ENCODE measurements around the gene CGB3.
"Not testable (repeated sequence)": the region's sequence is repeated elsewhere in the genome, so short reads cannot be mapped to it uniquely, and the experiment has no call there.

CGB3 gene

DNA sequence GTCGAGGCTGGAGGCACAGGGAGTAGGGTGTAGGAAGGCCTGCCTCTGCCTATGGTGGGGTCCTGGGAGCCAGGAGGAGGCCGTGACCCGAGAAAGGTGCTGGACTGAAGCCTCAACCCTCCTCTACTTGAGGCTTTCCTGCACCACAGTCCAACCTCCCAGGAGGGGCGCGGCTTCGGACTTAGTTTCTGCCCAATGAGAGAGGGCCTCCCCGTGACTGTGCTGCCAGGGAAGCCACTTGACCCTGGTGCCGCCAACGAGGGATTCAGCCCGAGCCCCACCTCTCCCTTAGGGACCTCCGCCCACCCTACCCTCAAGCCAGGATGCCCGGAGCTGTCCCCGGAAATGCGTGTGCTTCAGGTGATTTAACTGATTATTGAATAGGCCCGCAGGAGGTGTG is at the start of gene CGB3:
CGB3 (minus strand) TSS at position 101 of the 400 bp plus-strand sequence. CDS start 362 bp downstream, outside the sequence.
- in situ Hi-C loops (cut with MboI; ENCODE audit: low sequenced_read_pairs) = not testable (repeated sequence)

DNA sequence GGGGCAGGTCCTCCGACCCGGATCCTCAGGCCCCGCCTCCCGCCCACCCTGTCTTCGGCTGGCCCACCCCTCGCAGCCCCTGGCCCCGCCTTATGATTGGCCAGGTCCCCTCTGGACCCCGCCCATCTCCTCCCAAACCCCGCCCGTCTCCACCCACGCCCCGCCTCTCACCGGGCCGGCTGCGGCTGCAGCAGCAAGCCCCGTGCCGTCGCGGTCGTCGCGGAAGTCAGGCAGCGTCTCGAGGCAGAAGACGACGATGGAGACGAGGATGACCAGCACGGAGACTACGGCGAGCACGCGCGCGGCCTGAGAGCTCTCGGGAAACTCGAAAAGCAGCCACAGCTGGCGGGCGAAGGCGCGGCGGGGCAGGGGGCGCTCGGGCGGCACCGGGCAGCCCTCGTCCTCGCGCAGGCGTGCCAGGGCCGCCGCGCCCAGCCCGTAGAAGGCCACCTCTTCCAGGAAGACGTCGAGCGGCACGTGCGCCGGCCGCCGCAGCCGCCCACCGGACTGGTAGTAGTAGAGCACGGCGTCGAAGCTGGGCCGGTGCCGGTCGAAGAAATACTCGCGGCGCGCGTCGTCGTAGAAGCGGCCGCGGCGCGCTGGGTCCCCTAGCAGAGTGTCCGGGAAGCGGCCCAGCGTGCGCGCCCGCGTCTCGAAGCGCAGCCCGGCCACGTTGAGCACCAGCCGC is 47.9 kb upstream of the CGB3 start:
- in situ Hi-C loops (cut with MboI; ENCODE audit: low sequenced_read_pairs) = no loop called here

DNA sequence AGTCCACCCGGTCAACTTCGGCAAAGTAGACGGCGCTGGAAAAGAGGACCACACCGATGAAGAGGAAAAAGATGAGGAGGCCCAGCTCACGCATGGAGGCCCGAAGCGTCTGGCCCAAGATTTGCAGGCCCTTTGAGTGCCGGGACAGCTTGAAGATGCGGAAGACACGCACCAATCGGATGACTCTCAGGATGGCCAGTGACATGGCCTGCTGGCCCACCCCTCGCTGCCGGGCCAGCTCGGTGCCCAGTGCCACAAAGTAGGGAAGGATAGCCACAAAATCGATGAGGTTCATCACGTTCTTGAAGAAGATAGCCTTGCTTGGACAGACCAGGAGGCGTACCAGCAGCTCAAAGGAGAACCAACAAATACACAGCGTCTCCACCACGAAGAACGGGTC is 46.3 kb upstream of the CGB3 start:
- in situ Hi-C loops (cut with MboI; ENCODE audit: low sequenced_read_pairs) = no loop called here

DNA sequence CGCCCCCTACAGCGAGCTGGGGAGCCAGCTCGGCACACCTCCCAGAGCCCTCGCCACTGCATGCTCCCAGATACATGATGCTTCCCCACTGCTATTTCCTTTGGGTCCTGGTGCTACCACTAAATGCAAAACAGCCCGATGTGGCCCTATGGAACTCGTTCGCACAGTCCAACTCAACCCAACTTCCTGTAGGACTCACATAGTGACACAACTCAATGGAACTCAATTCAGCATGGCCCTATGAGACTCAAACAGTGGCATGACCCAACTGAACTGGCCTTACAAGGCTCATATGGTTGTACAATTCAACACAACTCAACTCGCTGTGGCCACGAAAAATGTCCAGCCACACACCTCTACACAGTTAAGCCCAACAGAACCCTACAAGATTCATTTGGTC is 44.9 kb upstream of the CGB3 start:
- in situ Hi-C loops (cut with MboI; ENCODE audit: low sequenced_read_pairs) = no loop called here

DNA sequence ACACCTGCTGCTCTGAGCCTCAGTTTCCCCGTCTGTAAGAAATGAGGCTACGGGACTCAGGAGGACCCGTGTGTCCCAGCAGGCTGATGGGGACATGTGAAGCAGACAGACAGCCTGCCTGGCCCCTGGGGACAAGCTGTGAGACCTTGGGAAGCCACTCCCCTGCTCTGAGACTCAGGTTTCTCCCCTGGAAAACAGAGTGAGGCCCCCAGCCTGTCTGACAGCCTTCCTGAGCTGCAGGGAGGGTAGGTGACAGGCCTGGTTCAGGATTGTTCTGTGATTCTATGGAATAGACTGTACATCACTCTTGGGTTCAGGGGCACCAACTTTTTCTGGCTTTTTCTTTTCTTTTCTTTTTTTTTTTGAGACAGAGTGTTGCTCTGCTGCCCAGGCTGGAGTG is 43.4 kb upstream of the CGB3 start:
- in situ Hi-C loops (cut with MboI; ENCODE audit: low sequenced_read_pairs) = no loop called here

DNA sequence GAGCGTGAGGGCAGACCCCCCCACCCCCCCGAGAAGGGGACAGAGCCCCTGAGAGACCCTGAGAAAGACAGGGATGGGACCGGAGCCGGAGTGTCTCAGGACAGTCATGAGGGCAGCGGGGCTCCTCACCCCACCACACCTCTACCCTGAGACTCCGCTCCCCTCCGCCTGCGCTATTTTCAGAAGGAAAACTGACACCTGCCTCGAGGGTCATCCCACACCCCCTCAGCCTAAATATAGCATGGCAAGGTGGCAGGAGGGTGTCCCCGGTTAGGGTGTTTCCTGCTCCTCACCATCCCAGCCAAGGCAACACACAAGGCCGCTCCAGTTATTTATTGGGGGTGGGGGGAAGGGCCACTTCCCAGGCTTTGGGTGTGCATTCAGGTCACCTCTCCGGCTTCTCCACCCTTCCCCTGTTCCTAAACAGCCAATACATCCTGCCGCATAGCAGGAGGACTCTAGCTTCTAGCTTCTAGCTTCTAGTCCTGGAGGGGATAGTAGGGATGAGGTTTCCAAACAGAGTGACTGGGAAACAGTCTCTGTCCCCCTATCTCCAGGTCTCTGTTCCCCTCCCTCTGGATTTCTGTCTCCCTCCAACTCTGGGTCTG is 41.9 kb upstream of the CGB3 start:
- in situ Hi-C loops (cut with MboI; ENCODE audit: low sequenced_read_pairs) = no loop called here

DNA sequence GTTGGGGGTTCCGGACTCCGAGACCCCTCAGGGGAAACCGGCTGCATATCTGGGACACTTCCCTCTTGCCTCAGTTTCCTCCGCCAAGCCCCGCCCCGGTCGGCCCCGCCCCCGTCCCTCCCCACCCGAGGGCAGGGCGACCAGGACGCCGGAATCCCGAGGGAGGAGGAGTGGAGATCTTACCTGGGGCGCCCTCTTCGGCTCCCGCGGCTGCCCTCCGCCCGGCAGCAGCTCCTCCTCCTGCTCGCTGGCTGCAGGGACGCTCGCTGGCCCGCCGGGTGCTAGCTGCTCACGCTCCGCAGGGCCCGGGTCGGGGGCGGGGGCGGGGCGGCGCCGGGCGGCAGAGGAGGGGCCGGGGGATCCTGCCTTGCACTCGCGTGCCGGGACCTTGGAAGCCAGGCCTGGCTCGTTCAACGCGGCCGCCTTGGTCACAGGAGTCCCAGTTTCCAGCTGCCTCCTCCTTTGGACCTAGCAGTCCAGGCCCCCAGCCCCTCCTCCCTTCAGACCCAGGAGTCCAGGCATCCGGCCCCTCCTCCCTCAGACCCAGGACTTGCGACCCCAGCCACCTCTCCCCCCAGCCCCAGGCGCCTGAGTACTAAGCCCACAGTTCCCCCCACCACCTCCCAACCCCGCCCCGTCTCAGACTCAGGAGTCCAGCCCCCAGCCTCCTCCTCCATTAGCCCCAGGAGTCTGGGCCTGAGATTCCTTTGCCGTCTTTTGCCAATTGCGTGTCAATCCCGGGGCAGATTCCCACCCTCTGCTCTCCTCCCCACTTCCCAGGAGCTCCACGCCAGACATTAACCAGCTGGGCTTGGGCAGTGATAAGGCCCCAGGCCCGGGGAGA is 40.9 kb upstream of the CGB3 start, which contains the start of gene NTF4:
NTF4 (minus strand) TSS at position 51 of the 844 bp plus-strand sequence. CDS start 2,821 bp downstream, outside the sequence.
- in situ Hi-C loops (cut with MboI; ENCODE audit: low sequenced_read_pairs) = no loop called here

DNA sequence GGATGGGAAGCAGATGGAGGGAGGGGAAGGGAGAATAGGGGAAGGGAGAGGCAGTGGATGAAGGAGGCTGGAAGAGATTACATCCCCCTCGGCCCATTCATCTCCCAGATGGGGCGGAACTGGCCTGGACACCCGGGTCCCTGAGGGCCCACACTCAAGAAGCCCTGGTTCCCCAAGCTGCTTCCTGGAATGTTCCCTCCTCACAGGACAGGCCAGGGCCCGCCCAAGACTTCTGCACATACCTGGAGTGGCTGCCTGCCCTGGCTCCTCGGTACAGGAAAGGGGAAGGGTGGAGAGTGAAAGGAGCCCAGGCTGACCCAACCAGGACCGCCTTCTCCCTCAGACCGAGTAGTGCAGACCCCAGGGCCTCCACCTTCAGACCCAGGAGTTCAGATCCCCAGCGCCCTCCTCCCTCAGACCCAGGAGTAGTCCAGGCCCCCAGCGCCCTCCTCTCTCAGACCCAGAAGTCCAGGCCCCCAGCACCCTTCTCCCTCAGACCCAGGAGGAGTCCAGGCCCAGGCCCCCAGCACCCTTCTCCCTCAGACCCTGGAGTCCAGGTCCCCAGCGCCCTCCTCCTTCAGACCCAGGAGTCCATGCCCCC is 40.0 kb upstream of the CGB3 start:
- in situ Hi-C loops (cut with MboI; ENCODE audit: low sequenced_read_pairs) = no loop called here

DNA sequence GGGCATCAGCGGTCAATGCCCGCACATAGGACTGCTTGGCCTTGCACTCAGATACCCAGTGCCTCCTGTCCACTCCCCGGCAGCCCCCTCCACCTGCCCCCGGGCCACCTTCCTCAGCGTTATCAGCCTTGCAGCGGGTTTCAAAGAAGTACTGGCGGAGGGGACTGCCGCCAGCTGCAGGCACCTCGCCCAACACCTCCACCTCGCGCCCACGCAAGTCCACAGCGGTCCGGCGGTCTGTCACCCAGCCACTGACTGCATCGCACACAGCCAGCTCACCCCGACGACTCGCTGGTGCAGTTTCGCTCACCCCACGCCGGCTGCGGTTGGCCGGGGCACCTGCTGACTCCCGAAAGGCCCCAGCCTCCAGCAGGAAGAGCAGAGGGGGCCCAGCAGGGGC is 37.3 kb upstream of the CGB3 start:
- in situ Hi-C loops (cut with MboI; ENCODE audit: low sequenced_read_pairs) = no loop called here

DNA sequence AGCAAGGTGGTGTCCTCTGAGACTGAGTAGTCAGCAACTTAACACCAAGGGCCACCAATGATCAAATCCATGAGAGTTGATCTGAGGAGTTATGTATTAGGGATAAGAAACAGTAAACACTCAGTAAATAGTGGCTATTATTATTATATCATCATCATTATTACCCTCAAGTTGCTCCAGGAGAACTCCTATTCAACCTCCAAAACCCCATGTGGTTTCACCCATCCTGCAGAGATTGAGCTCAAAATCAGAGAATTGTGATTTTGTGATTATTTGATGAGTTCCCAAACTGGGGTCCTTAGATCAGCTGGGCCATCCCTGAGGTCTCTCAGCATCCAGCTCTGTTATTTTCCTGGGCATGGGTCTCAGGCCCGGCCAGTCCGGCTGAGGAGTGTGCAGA is 36.9 kb upstream of the CGB3 start:
- in situ Hi-C loops (cut with MboI; ENCODE audit: low sequenced_read_pairs) = no loop called here

DNA sequence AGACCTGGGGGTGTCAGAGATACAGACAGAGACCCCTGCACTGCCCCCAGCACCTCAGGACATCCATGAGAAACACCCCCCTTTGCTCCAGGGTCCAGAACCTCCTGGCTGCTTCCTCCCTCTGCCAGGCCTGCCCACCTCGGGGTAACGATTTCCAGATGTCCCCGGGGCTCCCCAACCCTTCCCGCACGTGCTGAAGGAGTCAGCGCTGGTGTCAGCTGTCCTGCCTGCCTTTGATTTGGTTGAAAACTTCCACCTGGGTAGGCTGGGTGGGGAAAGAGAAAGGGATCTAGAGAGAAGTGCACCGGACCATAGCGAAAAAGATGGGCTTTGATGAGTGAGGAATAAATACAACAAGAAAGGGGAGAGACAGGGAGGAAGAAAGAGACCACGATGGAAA is 34.9 kb upstream of the CGB3 start:
- in situ Hi-C loops (cut with MboI; ENCODE audit: low sequenced_read_pairs) = no loop called here

DNA sequence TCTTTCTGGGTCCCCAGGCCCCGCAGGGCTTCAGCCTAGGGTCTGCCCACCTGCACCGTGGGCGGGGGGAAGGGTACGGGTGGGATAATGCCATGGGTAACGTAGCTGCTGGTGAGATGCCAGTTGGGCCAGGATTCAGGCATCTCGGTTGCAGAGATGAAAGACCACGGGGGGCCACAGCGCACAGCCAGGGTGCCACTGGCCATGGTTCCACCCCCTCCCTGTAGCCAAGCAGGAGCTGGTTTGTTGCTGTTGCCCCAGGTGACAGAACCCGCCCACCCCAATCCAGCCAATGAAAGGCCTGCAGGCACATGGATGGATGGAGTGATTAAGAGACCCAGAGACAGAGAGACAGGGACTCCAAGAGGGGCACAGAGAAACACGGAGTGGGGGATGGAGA is 34.4 kb upstream of the CGB3 start:
- in situ Hi-C loops (cut with MboI; ENCODE audit: low sequenced_read_pairs) = no loop called here

DNA sequence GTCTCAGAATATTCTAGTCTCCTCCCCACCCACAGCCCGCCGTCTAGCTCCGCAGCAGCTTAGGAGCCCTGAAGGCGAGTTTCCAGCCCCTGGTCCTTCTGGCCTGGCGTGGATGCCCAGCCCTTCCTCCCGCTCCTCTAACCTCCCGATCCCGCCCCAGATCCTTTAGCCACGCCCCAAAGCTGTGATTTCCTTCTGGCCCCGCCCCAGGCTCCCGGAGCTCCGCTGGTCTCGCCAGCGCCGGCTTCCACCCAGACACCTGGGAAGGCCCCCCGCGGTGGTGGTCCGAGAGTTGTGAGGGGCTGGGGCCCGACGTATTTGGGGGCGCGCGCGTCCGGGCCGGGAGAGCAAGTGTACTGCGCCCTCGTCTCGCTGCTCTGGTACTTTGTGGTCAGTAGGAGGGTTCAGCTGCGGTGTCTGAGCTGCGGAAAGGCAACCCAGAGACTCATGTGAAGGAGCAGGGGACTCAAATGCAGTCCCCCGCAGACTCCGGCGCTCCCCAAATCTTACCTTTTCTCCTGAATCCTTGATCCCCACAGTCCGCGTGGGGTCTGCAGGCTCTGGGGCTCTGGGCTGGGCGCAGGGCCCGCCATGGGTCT is 33.6 kb upstream of the CGB3 start, which contains the start of gene CGB7:
CGB7 (minus strand) TSS at position 114 of the 599 bp plus-strand sequence. CDS start 2,374 bp downstream, outside the sequence.
- in situ Hi-C loops (cut with MboI; ENCODE audit: low sequenced_read_pairs) = no loop called here

DNA sequence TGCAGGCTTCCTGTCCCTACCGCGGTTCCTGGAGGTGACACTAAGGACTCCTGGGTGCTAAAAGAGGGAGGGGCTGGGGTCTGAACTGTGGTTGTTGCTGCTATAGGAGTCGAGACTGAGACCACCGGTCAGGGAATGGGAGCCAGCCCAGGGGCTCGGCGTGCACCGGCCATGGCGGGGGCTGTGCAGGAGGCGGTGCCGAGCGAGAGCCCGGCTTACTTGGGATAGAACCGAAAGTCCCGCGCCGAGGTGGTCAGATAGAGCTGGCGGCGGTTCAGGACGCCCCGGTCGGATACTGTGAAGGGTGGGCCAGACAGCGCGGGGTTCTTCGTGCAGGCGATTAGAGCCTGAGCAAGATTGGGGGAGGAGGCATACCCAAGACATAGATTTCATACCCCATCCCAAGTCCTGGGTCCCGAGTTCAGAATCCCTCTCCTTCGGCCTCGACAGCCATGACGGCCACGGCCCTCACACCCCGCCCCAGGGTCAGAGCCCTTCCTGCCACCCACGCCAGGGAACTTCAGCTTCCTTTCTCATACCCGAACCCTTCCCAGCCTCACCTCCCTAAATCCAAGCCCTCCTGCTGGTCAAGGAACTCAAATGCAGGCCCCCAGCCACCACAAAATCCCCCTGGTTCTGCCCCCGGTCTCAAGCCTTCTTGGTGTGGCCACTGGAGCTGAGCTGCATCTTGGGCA is 32.9 kb upstream of the CGB3 start:
- in situ Hi-C loops (cut with MboI; ENCODE audit: low sequenced_read_pairs) = not testable (repeated sequence)

DNA sequence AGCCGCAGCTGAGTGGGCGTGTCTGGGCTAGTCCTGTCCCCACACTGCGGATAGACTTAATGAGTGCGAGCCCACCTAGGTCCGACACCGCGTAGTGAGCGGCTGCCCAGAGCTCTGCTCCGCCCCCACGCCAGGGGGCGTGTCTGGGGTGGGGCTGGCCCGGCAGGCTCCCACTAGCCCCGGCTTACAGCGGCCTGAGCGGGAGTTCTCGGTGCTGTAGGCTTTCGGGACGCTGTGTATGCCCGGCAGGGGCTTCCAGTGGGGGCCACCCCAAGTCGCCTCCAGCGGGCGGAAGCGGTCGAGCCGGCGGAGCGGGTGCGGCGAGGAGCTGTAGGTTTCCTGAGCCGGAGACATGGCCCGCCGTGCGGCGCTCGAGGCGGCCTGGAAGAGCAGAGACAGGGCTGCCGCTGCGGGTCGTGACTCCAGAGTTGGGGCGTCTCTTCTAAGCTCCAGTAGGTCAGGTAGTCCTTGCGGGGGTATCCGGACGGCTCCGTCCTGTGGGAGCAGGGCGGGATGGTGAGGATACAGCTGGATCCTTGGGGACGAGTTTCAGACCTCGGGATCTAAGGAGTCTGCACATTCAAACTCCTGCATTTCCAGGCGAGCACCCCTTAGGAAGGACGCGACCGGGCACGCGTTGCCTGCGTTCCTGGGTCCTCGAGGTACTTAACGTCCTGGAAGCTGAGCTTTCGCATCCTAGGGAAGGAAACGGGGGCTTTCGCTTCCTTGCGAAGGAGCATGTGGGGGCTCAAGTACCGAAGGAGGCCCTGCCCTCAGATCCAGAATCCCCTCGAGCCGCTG is 32.2 kb upstream of the CGB3 start:
- in situ Hi-C loops (cut with MboI; ENCODE audit: low sequenced_read_pairs) = no loop called here

DNA sequence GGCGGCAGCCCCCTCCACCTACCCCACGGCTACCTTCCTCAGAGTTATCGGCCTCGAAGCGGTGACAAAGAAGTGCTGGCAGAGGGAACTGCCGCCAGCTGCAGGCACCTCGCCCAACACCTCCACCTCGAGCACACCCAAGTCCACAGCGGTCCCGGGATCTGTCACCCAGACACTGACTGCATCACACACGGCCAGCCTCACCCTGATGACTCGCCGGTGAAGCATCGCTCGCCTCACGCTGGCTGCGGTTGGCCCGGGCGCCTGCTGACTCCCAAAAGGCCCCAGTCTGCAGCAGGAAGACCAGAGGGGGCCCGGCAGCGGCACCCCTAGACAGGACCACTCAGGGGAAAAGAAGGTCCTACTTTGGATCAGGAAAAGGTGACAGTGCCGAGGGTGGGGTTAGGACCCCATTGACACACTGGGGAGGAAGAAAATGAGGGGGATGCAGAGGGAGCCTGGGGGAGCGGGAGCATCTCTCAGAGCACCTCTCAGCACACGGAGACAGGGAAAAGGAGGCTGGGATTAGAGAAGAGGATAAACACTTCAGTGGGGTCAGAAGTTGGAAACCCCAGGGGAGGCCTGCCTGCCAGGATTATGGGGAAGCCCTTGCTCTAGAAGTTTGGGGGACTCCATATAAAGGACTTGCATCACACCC is 26.4 kb upstream of the CGB3 start:
- in situ Hi-C loops (cut with MboI; ENCODE audit: low sequenced_read_pairs) = not testable (repeated sequence)

DNA sequence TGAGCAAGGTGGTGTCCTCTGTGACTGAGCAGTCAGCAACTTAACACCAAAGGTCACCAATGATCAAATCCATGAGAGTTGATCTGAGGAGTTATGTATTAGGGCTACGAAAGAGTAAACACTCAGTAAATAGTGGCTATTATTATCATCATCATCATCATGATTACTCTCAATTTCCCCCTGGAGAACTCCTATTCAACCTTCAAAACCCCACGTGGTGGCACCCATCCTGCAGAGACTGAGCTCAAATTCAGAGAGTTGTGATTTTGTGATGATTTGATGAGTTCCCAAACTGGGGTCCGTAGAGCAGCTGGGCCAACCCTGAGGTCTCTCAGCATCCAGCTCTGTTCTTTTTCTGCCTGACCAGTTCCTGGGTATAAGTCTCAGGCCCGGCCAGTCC is 25.7 kb upstream of the CGB3 start:
- in situ Hi-C loops (cut with MboI; ENCODE audit: low sequenced_read_pairs) = not testable (repeated sequence)

DNA sequence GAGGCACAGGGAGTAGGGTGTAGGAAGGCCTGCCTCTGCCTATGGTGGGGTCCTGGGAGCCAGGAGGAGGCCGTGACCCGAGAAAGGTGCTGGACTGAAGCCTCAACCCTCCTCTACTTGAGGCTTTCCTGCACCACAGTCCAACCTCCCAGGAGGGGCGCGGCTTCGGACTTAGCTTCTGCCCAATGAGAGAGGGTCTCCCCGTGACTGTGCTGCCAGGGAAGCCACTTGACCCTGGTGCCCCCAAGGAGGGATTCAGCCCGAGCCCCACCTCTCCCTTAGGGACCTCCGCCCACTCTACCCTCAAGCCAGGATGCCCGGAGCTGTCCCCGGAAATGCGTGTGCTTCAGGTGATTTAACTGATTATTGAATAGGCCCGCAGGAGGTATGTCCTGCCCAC is 24.9 kb upstream of the CGB3 start, which contains the start of gene CGB8:
CGB8 (minus strand) TSS at position 101 of the 400 bp plus-strand sequence. CDS start 372 bp downstream, outside the sequence.
- in situ Hi-C loops (cut with MboI; ENCODE audit: low sequenced_read_pairs) = not testable (repeated sequence)

DNA sequence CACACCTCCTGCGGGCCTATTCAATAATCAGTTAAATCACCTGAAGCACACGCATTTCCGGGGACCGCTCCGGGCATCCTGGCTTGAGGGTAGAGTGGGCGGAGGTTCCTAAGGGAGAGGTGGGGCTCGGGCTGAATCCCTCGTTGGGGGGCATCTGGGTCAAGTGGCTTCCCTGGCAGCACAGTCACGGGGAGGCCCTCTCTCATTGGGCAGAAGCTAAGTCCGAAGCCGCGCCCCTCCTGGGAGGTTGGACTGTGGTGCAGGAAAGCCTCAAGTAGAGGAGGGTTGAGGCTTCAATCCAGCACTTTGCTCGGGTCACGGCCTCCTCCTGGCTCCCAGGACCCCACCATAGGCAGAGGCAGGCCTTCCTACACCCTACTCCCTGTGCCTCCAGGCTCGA is 19.4 kb upstream of the CGB3 start, which contains the start of gene CGB5:
CGB5 (plus strand) TSS at position 301 of the 400 bp plus-strand sequence. CDS start 362 bp downstream, outside the sequence.
- in situ Hi-C loops (cut with MboI; ENCODE audit: low sequenced_read_pairs) = not testable (repeated sequence)
